Panc1 (cell line): ENCODE results near the gene RAD52. TPM values are rescaled to one million over a fixed set of nuclear protein-coding genes. Genes with fewer than 3 reads are reported as not detected.

Experiments used
- ATAC-seq: fragments of 200-7000 bp; cut with Tn5 transposase; 2 replicates; pipeline ENCODE4 v1.9.1; 2020; ENCODE audit warnings: mild to moderate bottlenecking, moderate library complexity
- BruUV-seq: library from RNA; stranded (reverse); fragments of 400-500 nt; replicated peaks from 2 replicates; lab custom pipeline; 2021; lab: Mats Ljungman, UMichigan
- CTCF ChIA-PET: fragments of 300-600 bp; sonication (Branson Sonifier 250); formaldehyde crosslinking; loops from one replicate; lab custom pipeline; 2022; ENCODE audit warnings: antibody characterized with exemption; lab: Charles Lee
- POLR2A ChIA-PET: fragments of 300-600 bp; sonication (Branson Sonifier 250); formaldehyde crosslinking; loops from one replicate; lab custom pipeline; 2022; ENCODE audit warnings: antibody characterized with exemption; lab: Charles Lee
- DNase-seq: peaks from one replicate; pipeline ENCODE4 v3.0.0-alpha.2; 2010; ENCODE audit warnings: low read depth, low spot score
- H3K27ac ChIP-seq: 2 replicates; pipeline ENCODE4 v1.5.1; 2011; ENCODE audit warnings: mild to moderate bottlenecking, low read length, inconsistent platforms
- H3K27me3 ChIP-seq: fragments of 200-500 bp; sonication (Bioruptor generic); 2 replicates; pipeline ENCODE4 v1.6.0; 2014; ENCODE audit warnings: low read length, inconsistent platforms; ENCODE audit not compliant: control insufficient read depth, insufficient read depth
- H3K36me3 ChIP-seq: fragments of 200-500 bp; sonication (Bioruptor generic); 2 replicates; pipeline ENCODE4 v1.5.1; 2014; ENCODE audit warnings: inconsistent platforms, mild to moderate bottlenecking, low read length, moderate library complexity; ENCODE audit not compliant: control insufficient read depth, insufficient read depth
- H3K4me1 ChIP-seq: 2 replicates; pipeline ENCODE4 v1.5.1; 2011; ENCODE audit warnings: inconsistent platforms, mild to moderate bottlenecking, low read length, moderate library complexity; ENCODE audit not compliant: control insufficient read depth, insufficient read depth
- H3K4me3 ChIP-seq, 2 experiments: 2 replicates each; pipeline ENCODE4 v1.5.1; 2011 to 2012; ENCODE audit warnings: low read depth in 2 of 2, low read length in 2 of 2, mild to moderate bottlenecking in 2 of 2, inconsistent platforms in 1 of 2, moderate library complexity in 1 of 2
- H3K9me3 ChIP-seq: fragments of 200-500 bp; sonication (Bioruptor generic); 2 replicates; pipeline ENCODE4 v1.5.1; 2014; ENCODE audit warnings: low read depth, mild to moderate bottlenecking, inconsistent platforms, low read length, moderate library complexity; ENCODE audit not compliant: control insufficient read depth, insufficient read depth
- POLR2AphosphoS5 ChIP-seq: IDR thresholded peaks from 2 replicates; pipeline ENCODE4 v1.6.1; 2012; ENCODE audit warnings: mild to moderate bottlenecking, low read depth, low read length, moderate library complexity
- SIN3A ChIP-seq: IDR thresholded peaks from 2 replicates; pipeline ENCODE4 v1.6.1; 2012; ENCODE audit warnings: low read depth, mild to moderate bottlenecking, low read length, moderate library complexity, borderline replicate concordance; ENCODE audit not compliant: insufficient read depth
- TCF7L2 ChIP-seq: IDR thresholded peaks from 2 replicates; pipeline ENCODE4 v1.6.1; 2011; ENCODE audit warnings: mild to moderate bottlenecking, low read depth, low read length, inconsistent platforms
- in situ Hi-C: cut with HindIII; loops from 2 replicates; pipeline ENCODE4 v1.10.0; 2016; ENCODE audit warnings: low sequenced_read_pairs, low pct_unique_long_range_greater_than_20kb
- intact Hi-C: fragments of 100-400 bp; cut with micrococcal nuclease; formaldehyde crosslinking; loops from one replicate; pipeline ENCODE4 v1.10.0; 2022; ENCODE audit not compliant: unreplicated experiment
- total RNA-seq: library from RNA; stranded (reverse); gene quantifications from one replicate; pipeline ENCODE4 v1.2.1, GENCODE V29; 2021; ENCODE audit not compliant: unreplicated experiment
- TF ChIP-seq, protein P1 (sequence below): fragments of 450-650 bp; IDR thresholded peaks from 2 replicates; pipeline ENCODE4 v1.5.1; 2017; ENCODE audit warnings: mild to moderate bottlenecking
- TF ChIP-seq, protein P2 (sequence below), 2 experiments: IDR thresholded peaks; 2 replicates each; pipeline ENCODE4 v1.6.1; 2011 to 2012; ENCODE audit warnings: low read depth in 2 of 2, control low read depth in 1 of 2, low read length in 1 of 2, mild to moderate bottlenecking in 1 of 2, moderate library complexity in 1 of 2; ENCODE audit not compliant: insufficient read depth in 1 of 2

Gene RAD52
- total RNA-seq, 1 experiment from 2014 or later, result 15.8 TPM

DNA sequence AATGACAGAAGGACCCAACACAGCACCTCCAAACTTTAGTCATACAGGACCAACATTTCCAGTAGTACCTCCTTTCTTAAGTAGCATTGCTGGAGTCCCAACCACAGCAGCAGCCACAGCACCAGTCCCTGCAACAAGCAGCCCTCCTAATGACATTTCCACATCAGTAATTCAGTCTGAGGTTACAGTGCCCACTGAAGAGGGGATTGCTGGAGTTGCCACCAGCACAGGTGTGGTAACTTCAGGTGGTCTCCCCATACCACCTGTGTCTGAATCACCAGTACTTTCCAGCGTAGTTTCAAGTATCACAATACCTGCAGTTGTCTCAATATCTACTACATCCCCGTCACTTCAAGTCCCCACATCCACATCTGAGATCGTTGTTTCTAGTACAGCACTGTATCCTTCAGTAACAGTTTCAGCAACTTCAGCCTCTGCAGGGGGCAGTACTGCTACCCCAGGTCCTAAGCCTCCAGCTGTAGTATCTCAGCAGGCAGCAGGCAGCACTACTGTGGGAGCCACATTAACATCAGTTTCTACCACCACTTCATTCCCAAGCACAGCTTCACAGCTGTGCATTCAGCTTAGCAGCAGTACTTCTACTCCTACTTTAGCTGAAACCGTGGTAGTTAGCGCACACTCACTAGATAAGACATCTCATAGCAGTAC is 64.6 kb downstream of the RAD52 start:
- Histone ChIP-seq H3K27ac (no peak overlapping the region), H3K9me3 (no peaks in the 10 kb centered on the region), H3K27me3 (no peaks in the 10 kb centered on the region), H3K4me1 (no peaks in the 10 kb centered on the region), H3K36me3 (peaks cover 53% of the 10 kb centered on the region), H3K4me3 (no peak overlapping the region)
- TF ChIP-seq TCF7L2 (no peak), POLR2AphosphoS5 (no peak), SIN3A (no peak)
- TF ChIP-seq, protein P1, sequence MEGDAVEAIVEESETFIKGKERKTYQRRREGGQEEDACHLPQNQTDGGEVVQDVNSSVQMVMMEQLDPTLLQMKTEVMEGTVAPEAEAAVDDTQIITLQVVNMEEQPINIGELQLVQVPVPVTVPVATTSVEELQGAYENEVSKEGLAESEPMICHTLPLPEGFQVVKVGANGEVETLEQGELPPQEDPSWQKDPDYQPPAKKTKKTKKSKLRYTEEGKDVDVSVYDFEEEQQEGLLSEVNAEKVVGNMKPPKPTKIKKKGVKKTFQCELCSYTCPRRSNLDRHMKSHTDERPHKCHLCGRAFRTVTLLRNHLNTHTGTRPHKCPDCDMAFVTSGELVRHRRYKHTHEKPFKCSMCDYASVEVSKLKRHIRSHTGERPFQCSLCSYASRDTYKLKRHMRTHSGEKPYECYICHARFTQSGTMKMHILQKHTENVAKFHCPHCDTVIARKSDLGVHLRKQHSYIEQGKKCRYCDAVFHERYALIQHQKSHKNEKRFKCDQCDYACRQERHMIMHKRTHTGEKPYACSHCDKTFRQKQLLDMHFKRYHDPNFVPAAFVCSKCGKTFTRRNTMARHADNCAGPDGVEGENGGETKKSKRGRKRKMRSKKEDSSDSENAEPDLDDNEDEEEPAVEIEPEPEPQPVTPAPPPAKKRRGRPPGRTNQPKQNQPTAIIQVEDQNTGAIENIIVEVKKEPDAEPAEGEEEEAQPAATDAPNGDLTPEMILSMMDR, result no peak
- TF ChIP-seq, protein P2, sequence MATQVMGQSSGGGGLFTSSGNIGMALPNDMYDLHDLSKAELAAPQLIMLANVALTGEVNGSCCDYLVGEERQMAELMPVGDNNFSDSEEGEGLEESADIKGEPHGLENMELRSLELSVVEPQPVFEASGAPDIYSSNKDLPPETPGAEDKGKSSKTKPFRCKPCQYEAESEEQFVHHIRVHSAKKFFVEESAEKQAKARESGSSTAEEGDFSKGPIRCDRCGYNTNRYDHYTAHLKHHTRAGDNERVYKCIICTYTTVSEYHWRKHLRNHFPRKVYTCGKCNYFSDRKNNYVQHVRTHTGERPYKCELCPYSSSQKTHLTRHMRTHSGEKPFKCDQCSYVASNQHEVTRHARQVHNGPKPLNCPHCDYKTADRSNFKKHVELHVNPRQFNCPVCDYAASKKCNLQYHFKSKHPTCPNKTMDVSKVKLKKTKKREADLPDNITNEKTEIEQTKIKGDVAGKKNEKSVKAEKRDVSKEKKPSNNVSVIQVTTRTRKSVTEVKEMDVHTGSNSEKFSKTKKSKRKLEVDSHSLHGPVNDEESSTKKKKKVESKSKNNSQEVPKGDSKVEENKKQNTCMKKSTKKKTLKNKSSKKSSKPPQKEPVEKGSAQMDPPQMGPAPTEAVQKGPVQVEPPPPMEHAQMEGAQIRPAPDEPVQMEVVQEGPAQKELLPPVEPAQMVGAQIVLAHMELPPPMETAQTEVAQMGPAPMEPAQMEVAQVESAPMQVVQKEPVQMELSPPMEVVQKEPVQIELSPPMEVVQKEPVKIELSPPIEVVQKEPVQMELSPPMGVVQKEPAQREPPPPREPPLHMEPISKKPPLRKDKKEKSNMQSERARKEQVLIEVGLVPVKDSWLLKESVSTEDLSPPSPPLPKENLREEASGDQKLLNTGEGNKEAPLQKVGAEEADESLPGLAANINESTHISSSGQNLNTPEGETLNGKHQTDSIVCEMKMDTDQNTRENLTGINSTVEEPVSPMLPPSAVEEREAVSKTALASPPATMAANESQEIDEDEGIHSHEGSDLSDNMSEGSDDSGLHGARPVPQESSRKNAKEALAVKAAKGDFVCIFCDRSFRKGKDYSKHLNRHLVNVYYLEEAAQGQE (IDR thresholded peaks at IDR 0.05; ENCODE audit: insufficient read depth in 1 of 2, low read depth in 2 of 2, low read length in 1 of 2), result no peak
- ChIA-PET CTCF (no interaction called here), POLR2A (no interaction called here)
- intact Hi-C loops, result no loop called here
- in situ Hi-C loops, result no loop called here
- DNase-seq (no peak), ATAC-seq (no peak)
- TSS peak; percentile 29 for BruUV-seq

DNA sequence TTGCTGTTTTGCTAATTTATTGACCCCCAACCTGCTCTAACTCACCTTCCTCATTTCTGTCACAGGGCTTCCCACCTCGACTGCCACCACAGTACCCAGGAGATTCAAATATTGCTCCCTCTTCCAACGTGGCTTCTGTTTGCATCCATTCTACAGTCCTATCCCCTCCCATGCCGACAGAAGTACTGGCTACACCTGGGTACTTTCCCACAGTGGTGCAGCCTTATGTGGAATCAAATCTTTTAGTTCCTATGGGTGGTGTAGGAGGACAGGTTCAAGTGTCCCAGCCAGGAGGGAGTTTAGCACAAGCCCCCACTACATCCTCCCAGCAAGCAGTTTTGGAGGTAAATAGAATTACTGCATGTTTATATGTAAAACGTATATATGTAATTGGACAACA is 68.8 kb downstream of the RAD52 start:
- Histone ChIP-seq H3K4me1 (no peaks in the 10 kb centered on the region), H3K9me3 (no peaks in the 10 kb centered on the region), H3K4me3 (no peak overlapping the region), H3K27me3 (no peaks in the 10 kb centered on the region), H3K27ac (no peak overlapping the region), H3K36me3 (peaks cover 35% of the 10 kb centered on the region)
- TF ChIP-seq, protein P1, result no peak
- TF ChIP-seq SIN3A (no peak), POLR2AphosphoS5 (no peak), TCF7L2 (no peak)
- TF ChIP-seq, protein P2 (IDR thresholded peaks at IDR 0.05; ENCODE audit: insufficient read depth in 1 of 2, low read depth in 2 of 2, low read length in 1 of 2), result no peak
- CTCF ChIA-PET, result no interaction called here
- intact Hi-C loops (no loop called here), in situ Hi-C loops (no loop called here)
- no TSS peak for BruUV-seq
- POLR2A ChIA-PET, result no interaction called here
- DNase-seq (no peak), ATAC-seq (no peak)
